ENCODE measurements around the gene USF1.
"Not testable (repeated sequence)": the region's sequence is repeated elsewhere in the genome, so short reads cannot be mapped to it uniquely, and the experiment has no call there.

The USF1 gene

DNA sequence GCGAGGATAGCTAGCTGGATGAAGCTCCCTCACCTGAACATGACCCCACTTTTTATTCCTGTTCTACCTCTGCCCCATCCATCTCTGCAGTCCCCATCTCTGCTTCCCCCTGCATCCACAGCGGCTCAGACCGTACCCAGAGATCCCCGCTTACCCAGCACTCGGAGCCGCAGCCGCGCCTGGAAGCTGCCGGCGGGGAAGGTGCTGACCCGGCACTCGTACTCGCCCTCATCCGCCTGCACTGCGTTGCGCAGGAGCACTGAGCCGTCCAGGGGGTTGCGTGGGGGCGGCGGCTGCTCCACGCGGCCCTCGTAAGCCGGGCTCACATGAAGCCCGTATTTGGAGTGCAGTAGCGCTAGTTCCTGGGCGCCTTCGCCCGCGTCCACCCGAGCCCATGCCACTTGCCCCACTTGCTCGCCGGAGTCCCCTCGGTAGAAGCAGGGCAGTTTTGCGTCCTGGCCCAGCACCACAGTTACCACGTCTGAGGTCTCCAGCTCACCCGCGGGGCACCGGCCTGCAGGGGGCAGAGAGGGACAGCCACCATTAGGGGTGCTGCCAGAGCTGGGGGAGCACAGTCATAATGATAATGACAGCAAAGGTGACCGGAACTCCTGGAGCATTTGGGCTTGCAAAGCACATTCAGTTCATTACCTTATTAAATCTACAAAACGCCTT is 33.8 kb upstream of the USF1 start:
- DNase-seq (ENCODE audit: low read depth), result no peak

DNA sequence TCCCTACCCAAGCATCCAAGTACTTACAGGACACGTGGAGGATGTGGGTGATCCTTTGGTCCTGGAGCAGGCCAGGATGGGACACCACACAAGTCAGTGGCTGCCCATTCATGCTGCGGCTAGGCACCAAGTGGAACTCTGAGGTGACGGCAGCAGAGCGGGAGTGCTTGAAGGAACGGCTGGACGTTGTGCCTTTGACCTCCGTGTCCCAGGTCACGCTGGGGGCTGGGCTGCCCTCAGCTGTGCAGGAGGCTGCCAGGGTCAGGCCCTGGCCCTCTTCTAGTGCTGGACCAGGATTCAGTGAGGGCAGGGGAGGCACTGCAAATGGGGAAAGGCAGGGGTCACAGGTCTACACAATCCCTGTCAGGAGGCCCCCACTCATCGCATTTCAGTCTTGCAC is 31.6 kb upstream of the USF1 start:
- no peak for DNase-seq (ENCODE audit: low read depth)

DNA sequence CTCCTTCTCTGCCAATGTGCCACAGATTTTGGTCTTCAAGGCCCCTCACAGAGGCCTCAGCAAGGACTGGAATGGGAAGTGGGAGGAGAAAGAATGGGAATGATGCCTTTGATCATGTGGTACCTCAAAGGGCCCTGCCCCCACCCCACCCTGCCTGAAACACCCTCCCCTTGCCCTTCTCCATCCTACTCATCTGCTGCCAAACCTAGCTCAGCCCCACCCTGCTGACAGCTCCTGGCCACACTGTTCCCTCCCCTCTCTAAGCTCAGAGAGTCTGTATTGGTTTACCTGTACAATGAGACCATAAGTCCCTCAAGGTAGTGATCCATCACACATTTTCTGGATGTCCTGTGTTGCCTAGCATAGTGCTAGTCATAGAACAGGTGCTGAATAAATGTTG is 30.6 kb upstream of the USF1 start:
- no peak for DNase-seq (ENCODE audit: low read depth)

DNA sequence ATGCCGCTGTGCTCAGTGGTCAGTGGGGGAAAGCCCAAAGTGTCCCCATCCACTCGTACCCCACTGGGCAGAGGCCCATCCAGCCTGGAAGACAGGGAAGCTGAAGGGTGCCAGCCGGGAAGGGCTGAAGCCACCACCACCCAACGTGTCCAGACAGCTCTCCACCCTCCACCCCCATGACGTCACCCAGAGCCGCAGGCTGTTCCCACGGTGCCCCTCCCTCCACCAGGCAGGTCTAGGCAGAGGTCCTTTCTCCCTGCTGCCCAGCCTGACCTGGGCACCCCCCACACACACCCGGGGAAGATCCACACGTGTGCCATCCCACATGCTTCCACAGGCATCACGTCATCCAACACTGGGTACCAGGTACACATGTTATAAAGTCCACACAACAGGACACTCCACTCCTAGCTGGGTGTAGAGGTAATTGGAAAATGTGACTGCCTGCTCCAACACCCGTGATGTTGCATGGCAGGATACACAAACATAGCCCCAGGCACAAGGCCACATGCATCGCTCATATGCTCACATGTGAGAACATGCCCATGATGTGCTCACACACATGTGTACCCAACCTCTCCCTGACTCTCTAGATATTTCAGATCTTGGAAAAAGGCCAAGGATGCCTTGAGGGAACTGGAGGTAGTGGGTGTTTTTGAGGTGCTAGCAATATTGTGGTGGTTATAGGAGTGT is 29.0 kb upstream of the USF1 start:
- no peak for DNase-seq (ENCODE audit: low read depth)

DNA sequence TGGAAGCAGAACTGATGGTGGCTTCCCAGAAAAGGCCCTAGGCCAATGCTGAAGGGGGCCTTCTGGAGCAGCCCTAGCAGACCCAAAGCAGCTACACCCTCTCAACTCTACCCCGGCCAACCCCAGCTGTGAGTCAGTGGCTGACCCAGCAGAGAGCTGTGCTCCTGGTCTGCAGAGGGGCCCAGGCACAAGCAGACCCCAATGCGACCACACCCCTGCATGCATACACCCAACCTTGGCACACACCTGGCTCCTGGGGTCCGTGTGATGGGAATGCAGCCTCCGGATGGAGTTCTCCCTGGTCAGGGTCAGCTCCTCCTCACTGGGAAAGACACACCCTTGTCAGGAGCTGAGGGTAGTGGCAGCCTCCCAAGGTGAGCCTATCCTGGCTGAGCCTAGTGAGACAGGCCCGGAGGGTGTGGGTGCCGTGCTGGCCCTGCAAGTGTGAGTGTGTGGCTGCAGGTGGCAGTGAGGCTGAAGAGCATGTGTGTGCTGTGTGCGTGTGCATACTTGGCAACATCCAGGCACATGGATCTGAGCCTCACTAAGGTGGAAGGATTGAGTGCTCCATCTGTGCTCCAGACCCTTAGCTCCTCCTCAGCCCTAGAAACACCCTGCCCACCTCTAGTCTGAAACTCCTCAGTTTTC is 27.8 kb upstream of the USF1 start:
- no peak for DNase-seq (ENCODE audit: low read depth)

DNA sequence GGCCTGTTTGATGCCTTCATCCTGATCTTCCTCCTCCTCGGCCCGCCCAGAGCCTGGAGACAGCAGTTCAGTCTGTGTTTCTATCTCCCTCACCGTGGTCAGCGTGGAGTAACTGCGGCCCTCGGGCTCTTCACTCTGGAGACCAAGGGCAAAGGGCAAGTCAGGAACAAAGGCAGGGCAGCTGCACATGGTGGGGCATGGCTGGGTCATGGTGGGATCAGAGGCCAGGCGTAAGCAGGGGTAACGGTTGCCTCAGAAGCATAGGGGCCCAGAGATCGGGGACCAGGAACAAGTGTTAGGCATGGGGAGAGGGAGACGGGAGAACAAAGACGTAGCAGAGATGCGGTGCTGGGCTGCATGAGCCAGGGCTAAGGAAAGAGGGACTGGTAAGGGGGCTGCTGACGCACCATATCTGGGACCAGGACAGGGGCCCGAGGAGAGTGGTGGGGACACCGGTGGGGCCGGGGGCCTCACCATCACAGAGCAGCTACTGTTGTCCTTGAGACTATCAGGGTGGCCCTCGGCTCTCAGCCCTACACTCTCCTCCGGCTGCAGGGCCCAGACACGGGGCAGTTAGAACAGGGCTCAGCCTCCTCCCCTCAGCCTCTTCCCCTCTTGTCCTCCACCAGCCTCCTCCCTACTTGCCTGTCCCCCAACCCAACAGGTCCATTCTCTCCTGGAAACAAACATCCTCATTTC is 27.1 kb upstream of the USF1 start:
- no peak for DNase-seq (ENCODE audit: low read depth)

DNA sequence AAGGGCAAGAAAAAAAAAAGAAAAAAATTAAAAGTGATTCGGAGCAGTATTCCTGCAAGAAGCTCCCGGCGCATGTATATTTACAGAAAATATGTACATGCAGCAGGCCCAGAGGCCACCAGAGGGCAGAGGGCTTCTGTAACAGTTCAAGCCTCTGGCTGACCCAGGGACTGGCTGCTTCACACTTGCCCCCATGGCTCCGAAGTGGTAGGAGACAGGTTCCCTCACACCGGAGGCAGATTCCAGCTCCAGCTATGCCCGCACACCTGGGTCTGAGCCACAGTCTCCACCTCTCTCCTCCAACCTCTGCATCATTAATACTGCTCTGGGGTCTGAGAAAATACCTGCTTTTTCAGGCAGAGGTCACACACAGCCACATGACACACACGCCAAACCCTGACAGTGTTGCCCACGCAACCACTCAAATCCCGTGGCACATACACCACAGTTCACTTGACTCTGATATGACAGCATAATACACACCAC is 26.2 kb upstream of the USF1 start:
- peak; percentile 17 for DNase-seq (ENCODE audit: low read depth)

DNA sequence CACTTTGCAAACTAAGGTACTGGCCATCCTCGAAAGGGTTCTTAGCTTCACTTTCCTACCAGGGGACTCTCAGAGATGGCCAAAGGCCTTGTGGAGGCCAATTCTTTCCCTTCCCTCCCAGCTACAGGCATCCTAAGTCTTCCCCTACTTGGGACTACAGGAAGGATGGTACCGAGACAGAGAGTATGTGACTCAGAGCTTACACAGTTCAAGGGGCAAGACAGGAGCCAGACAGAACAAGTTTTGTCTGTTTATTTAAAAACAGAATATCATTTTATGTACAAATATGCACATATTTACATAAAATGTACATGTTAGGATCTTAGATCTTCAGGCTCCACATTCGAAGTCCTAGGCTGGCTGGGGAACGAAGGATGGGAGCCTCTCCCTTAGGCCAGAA is 25.0 kb upstream of the USF1 start:
- no peak for DNase-seq (ENCODE audit: low read depth)

DNA sequence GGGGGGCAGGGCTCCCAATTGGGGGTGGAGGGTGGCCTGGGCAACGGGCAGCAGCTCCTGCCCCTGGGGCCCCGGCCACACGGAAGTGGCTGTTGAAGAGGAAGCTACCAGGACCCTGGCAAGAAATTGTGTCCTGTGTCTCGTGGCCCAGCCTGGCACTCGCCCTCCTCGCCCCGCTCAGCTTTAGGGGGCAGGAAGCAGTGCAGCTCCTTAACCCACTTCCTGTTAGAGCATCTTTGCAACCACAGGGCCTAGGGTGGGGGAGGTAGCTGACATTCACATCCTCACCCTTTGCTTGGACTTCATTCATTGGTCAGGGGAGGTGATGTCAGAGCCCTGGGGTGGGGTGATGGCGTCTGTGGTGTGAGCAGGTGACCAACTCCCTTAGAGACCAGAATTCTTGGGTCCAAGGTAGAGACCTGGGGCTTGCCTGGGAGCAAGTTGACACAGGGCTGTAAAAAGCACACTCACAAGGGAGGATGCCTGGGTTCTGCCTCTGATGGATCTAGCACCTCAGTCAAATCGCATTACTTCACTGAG is 24.0 kb upstream of the USF1 start, which contains the start of gene ARHGAP30:
Gene ARHGAP30 (minus strand): TSS at position 161 of the 540 bp plus-strand sequence. CDS start 267 bp downstream, outside the sequence.
- DNase-seq (ENCODE audit: low read depth), result no peak

DNA sequence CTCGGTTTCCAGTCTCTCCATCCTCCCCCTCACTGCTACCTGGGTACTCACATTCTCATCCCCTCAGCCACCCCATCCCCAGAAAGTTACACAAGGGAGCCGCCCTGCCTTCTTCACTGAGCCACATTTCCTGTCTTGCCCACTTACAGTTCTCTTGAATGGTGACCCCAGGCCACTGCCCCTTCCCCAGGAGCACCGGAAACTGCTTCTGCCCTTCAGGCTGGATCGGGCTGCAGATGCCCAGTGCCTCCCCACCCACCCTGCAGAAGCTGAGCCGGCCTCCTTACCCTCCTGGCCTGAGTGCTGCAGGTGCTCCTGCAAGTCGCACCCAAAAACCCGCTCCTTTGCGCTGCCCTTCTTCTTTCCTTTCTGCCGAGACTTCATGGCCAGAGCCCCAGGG is 23.5 kb upstream of the USF1 start:
- DNase-seq (ENCODE audit: low read depth), result no peak

DNA sequence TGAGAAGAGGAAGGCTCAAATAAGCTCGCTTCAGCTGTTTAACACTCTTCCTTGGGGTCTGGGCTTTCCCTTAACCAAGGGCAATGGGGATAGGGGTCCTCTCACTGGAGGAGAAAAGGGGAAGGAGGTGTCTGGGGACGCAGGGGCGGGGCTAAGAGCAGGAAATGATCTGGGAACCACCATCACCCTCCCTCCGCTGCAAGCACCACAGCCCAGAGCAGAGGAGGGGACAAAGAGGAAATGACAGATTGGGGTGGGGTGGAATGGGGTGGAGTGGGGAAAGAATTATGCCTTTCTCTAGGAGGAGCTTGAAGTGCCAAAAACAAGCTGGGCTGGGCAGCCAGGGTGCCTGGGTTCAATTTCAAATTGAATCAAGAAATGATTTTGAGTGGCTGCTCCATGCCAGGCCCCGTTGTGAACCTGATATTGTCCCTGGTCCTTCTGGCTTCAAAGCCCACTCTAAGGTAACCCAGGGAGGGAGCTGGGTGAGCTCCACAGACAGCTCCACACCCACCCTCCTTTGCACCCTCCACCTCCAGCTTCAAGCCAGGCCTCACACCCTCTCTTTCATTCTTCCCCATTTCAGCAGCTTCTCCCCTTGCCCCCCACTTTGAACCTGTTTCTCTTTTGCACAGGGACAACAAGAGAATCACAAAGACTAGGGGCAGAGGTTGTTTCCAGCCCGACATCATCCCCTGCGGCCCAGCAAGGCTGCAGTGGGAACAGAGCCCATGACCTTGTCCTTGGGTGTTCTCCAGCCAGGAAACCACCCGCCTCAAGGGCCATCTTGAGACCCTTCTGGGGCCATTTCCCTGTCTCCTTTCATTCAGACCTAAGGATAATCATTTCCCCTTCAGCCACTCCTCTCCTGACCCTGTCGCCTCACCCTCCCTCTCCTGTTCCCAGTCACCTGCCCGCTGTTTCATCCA is 22.8 kb upstream of the USF1 start:
- DNase-seq (ENCODE audit: low read depth), result no peak

DNA sequence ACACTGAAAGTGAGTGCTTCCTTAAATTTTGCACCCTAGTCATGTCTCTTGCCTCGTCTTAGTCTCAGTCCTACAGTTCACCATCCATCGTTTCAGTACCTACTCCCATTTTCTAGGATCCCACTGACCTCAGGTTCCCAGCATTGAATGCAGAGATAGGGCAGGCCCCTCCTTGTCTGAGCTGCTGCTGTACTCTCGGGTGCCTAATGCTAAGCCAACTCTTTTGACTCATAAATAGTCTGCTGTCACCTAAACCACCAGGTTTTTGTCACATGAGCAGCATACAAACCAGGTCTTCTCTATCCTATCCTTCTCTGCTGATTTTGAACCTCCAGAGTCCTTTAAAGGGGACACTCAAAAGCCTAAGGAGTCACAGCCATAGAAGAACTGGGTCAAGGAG is 20.9 kb upstream of the USF1 start:
- DNase-seq (ENCODE audit: low read depth), result no peak

DNA sequence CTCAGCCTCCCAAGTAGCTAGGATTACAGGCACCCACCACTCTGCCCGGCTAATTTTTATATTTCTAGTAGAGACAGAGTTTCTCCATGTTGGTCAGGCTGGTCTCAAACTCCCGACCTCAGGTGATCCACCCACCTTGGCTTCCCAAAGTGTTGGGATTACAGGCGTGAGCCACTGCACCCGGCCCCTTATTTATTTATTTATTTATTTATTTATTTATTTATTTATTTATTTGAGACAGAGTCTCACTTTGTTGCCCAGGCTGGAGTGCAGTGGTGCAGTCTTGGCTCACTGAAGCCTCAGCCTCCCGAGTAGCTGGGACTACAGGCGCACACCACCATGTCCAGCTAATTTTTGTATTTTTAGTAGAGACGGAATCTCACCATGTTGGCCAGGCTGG is 19.9 kb upstream of the USF1 start:
- not testable (repeated sequence) for DNase-seq (ENCODE audit: low read depth)

DNA sequence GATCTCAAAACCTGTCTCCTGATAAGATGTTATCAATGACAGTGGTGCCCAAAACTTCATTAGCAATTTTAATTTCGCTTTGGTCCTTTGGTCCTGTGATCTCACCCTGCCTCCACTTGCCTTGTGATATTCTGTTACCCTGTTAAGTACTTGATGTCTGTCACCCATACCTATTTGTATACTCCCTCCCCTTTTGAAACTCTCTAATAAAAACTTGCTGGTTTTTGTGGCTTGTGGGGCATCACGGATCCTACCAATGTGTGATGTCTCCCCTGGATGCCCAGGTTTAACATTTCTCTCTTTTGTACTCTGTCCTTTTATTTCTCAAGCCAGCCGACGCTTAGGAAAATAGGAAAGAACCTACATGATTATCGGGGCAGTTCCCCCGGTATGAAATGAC is 18.2 kb upstream of the USF1 start:
- not testable (repeated sequence) for DNase-seq (ENCODE audit: low read depth)

DNA sequence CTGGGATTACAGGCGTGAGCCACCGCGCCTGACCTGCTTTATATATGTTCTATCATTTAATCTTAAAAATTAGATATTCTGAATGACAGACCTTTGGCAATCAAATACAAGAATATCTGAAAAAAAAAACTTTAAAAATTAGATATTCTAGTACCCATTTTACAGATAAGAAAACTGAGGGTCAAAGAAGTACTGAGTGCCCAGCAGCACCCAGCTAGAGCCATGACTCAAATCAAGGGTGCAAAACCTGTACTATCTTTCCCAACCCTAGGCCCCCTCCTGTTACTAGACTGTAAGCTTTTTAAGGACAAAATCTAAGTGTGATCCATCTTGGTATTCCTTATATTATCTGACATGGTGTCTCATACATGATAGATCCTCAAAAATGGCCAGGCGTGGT is 15.6 kb upstream of the USF1 start:
- no peak for DNase-seq (ENCODE audit: low read depth)

DNA sequence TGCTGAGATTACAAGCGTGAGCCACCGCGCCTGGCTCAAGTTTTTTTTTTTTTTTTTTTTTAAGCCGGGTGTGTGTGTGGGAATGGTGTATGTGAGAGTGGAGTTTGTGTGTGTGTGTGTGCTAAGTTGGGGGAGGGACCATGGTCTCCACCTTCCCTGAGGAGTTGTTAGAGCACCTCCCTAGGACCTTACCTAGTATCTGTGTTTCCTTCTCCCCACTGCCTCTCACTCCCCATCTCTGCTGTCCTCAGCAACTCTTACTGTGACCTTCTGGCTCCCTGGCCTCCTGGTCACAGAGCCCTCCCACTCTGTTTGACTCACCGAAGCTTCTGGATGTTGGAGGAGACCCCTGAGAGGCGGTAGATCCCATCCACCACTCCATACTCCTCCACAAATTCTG is 13.5 kb upstream of the USF1 start:
- no peak for DNase-seq (ENCODE audit: low read depth)

DNA sequence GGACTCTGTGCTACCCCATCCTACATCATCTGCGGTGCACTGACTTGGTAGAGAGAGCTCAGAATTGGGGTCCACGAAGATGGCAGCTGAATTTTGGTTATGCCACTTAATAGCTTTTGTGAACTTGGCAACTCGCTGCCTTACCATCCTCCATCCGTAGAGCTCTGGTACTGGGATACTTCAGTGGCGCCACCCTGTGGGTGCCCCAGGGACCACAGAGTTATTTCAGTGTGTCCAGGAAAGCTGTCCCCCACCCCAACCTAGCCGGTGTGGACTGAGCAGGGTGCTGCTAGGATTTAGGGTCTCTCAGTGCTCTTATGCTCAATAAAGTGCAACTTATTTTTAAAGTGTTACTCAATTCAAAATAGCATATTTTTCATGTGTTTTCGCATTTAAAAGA is 9.0 kb upstream of the USF1 start:
- no peak for DNase-seq (ENCODE audit: low read depth)

DNA sequence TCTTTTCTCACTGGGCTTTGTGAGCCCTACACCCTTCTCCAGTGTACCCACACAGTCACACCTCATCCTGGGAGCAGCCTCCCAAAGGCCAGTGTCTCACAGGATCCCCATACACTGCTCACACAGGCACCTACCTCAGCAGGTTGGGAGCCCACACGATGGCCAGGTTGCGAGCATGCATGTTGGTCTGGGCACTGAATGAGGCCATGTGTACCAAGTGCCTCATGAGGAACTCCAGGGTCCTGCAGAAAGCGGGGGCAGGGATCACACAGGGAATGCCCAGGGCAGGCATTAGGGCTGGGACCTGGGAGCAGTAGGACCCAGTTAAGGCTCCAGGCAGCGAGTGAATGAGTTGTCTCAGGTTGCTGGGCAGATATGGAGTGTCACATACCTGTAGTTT is 8.5 kb upstream of the USF1 start:
- no peak for DNase-seq (ENCODE audit: low read depth)

DNA sequence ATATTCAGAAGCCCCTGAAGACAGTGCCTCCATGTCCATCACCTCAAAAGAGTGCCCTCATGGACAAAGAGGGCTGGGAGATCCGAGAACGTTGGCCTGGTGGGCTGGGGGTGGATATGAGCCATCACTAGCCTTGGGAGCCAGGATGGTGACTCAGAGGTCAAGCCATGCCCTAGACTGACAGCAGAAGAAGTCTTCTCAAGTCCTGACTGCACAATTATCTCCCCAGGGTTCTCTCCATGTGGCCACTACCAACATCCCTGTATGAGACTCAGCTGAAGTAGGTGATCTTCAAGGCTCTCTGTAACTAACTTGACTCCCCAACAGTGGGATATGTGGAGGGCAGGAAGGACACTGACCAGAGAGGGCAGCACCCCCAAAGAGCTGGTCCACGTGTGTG is 7.1 kb upstream of the USF1 start:
- DNase-seq (ENCODE audit: low read depth), result no peak

DNA sequence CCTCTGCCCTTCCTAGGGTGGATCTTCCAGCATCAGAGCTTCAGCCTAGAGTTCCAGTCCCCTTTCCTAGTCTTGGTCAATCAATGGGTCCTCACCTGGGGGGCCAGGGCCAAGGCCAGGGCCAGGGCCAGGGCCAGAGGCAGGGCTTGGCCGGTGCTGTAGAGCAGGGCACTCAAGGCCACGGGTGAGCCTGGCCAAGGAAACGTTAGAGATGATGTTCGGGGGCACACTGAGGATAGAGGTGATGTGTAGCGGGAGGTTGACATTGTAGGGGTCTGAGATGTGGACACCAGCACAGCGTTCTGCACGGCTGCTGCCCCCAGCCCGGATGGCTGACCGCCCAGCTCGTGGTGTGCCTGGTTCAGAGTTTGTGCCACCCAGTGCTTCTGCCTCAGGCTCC is 5.4 kb upstream of the USF1 start:
- no peak for DNase-seq (ENCODE audit: low read depth)
